DMS53 (cell line): ENCODE measurements around the gene PEF1.

ENCODE experiments used
- DNase-seq: peaks from one replicate; lab custom pipeline; 2025; lab: John Stamatoyannopoulos, UW

Gene PEF1

DNA sequence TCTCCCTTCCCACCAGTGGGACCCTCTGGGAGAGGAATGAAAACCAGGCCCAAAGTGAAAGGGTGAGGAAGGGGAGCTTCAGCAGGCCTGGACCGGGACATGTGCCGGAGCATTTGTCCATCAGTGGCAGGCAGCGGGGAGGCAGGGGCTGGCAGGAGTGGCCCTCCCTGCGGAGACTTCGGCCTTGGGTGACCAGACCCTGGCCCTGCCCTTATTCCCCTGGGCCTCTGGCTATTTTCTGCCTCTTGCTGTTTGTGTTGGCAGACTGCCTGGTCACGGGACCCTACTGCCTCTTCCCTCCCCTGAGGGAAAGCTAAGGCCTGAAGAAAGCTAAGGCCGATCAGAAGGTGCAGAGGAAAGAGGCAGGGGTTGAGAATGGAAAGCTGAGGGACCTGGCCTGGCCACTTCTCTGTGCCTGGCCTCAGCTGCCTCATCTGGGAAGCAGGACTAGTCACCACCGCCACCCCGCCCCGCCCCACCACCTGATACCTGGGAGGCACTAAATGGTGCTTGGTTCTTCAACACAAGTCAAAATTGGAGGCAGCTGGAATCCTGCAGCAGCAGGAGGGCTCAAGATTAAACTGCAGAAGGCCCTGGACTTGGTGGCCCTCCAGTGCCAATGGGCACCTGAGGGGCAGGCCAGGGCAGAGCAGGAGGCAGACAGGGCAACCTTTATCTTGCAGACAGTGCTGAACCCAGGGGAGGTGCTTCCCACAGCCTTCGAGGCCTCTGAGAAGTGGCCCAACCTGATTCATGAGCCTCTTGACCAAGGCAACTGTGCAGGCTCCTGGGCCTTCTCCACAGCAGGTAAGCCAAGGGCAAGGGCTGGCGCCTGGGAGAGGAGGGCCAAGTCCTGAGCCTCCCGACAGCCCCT, 60.4 kb downstream of the PEF1 start:
- DNase-seq, result peak; percentile 55

- DNase-seq, result no peak
These were observed 61.3 kb downstream of the PEF1 start for GRCh38 chr1:31583082-31583994.

DNA sequence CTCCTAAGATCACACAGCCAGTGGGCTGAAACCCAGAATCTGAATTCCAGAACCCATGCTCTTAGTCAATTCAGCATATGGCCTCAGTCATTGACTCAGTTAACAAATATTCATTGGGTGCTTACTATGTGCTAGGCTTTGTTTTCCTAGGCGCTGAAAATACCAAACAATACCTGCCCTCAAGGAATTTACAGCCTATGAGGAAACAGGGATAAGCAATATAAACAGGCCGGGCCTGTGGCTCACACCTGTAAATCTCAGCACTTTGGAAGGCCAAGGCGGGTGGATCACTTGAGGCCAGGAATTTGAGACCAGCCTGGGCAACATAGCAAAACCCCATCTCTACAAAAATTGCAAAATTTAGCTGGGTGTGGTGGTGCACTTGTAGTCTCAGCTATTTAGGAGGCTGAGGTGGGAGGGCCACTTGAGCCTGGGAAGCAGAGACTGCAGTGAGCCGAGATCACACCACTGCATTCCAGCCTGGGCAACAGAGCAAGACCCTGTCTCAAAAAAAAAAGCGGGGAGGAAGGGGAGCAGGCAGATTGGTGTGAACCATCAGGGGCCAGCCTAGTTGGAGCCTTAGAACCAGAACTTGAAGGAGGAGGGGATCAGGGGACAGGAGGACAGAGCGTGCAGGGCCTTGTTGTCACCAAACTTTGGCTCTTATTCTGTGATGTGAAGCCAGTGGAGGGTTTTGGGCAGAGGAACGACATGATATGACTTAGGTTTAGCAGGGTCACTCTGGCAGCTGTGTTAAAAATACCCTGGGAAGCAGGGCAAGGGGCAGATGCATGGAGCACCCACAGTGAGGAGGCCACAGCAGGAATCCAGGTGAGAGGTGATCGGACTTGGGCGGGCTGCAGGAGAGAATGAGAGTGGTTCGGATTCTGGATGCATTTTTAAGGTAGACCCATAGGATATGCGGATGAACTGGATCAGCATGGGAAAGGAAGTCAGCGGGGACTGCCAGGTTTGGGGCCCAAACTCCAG, 62.6 kb downstream of the PEF1 start:
- DNase-seq, result no peak

- no peak for DNase-seq
These were observed 63.6 kb downstream of the PEF1 start for GRCh38 chr1:31580891-31581603.

- DNase-seq, result no peak
These were observed 64.2 kb downstream of the PEF1 start for GRCh38 chr1:31580513-31580870.
